WTC11 (cell line): Measurements from ENCODE around the gene TPM2. TPM values are rescaled to one million over a fixed set of nuclear protein-coding genes. Genes with fewer than 3 reads are reported as not detected.

Source experiments
- ATAC-seq: fragments of 200-7000 bp; cut with Tn5 transposase; 2 replicates; pipeline ENCODE4 v1.10.0; 2021; ENCODE audit warnings: mild to moderate bottlenecking, moderate library complexity
- CTCF ChIA-PET: fragments of 300-600 bp; sonication (Branson Sonifier 250); formaldehyde crosslinking; loops from one replicate; lab custom pipeline; 2021; ENCODE audit warnings: antibody characterized with exemption; lab: Charles Lee
- POLR2A ChIA-PET: fragments of 350-600 bp; sonication (Branson Sonifier 250); formaldehyde crosslinking; loops from one replicate; lab custom pipeline; 2021; ENCODE audit warnings: antibody characterized with exemption; lab: Charles Lee
- DNase-seq: peaks from one replicate; pipeline ENCODE4 v3.0.0; 2021; ENCODE audit warnings: low spot score
- H3K27ac Mint-ChIP-seq: 2 replicates; pipeline ENCODE4 v1.8.0; 2021; ENCODE audit warnings: mixed read lengths
- H3K27me3 Mint-ChIP-seq: 2 replicates; pipeline ENCODE4 v1.8.0; 2021; ENCODE audit warnings: low read depth, mild to moderate bottlenecking, moderate library complexity, mixed read lengths
- H3K36me3 Mint-ChIP-seq: 2 replicates; pipeline ENCODE4 v1.8.0; 2021; ENCODE audit warnings: mixed read lengths
- H3K4me1 Mint-ChIP-seq: 2 replicates; pipeline ENCODE4 v1.8.0; 2022; ENCODE audit warnings: mixed read lengths
- H3K4me3 Mint-ChIP-seq: 2 replicates; pipeline ENCODE4 v1.8.0; 2021; ENCODE audit warnings: mild to moderate bottlenecking, moderate library complexity, mixed read lengths
- H3K9me3 Mint-ChIP-seq: 2 replicates; pipeline ENCODE4 v1.8.0; 2021; ENCODE audit warnings: mixed read lengths
- CREB1 ChIP-seq: sonication (generic); formaldehyde crosslinking; IDR thresholded peaks from 2 replicates; pipeline ENCODE4 v1.8.0; 2023; ENCODE audit warnings: mild to moderate bottlenecking, missing genetic modification reagents
- ELF4 ChIP-seq: sonication (generic); formaldehyde crosslinking; IDR thresholded peaks from 2 replicates; pipeline ENCODE4 v1.8.1; 2022; ENCODE audit warnings: low read depth, mild to moderate bottlenecking, moderate library complexity, missing genetic modification reagents
- FOXJ3 ChIP-seq: sonication (generic); formaldehyde crosslinking; IDR thresholded peaks from 2 replicates; pipeline ENCODE4 v1.9.0; 2021; ENCODE audit warnings: missing genetic modification reagents, mild to moderate bottlenecking, borderline replicate concordance
- HMGA2 ChIP-seq: fragments of 250-450 bp; sonication (Bioruptor Pico); IDR thresholded peaks from 2 replicates; pipeline ENCODE4 v1.4.0; 2021; ENCODE audit warnings: mild to moderate bottlenecking, moderate library complexity
- IRF2 ChIP-seq: sonication (generic); formaldehyde crosslinking; IDR thresholded peaks from 2 replicates; pipeline ENCODE4 v1.8.0; 2022; ENCODE audit warnings: low read depth, missing genetic modification reagents, borderline replicate concordance
- JAZF1 ChIP-seq: fragments of 250-450 bp; sonication (Bioruptor Pico); IDR thresholded peaks from 2 replicates; pipeline ENCODE4 v1.9.0; 2021; ENCODE audit warnings: moderate library complexity, mild to moderate bottlenecking, inconsistent platforms
- NFATC4 ChIP-seq: fragments of 250-450 bp; sonication (Bioruptor Pico); IDR thresholded peaks from 2 replicates; pipeline ENCODE4 v1.9.0; 2021; ENCODE audit warnings: mild to moderate bottlenecking
- NFE2L1 ChIP-seq: sonication (generic); formaldehyde crosslinking; IDR thresholded peaks from 2 replicates; pipeline ENCODE4 v1.8.1; 2023; ENCODE audit warnings: missing genetic modification reagents
- NR1H2 ChIP-seq: sonication (generic); formaldehyde crosslinking; IDR thresholded peaks from 2 replicates; pipeline ENCODE4 v1.9.0; 2021; ENCODE audit warnings: mild to moderate bottlenecking, moderate library complexity, missing genetic modification reagents
- TEAD4 ChIP-seq: sonication (generic); formaldehyde crosslinking; IDR thresholded peaks from 2 replicates; pipeline ENCODE4 v1.8.0; 2022; ENCODE audit warnings: mild to moderate bottlenecking, missing genetic modification reagents
- ZNF219 ChIP-seq: sonication (generic); formaldehyde crosslinking; IDR thresholded peaks from 2 replicates; pipeline ENCODE4 v1.8.0; 2023; ENCODE audit warnings: missing genetic modification reagents, mild to moderate bottlenecking, borderline replicate concordance
- ZNF317 ChIP-seq: sonication (generic); formaldehyde crosslinking; IDR thresholded peaks from 2 replicates; pipeline ENCODE4 v1.8.1; 2023; ENCODE audit warnings: low read depth, mild to moderate bottlenecking, moderate library complexity, missing genetic modification reagents, borderline replicate concordance
- total RNA-seq: library from RNA; stranded (reverse); gene quantifications from 3 replicates; pipeline ENCODE4 v1.2.3, GENCODE V29; 2021
- TF ChIP-seq, protein P1 (sequence below): sonication (generic); formaldehyde crosslinking; IDR thresholded peaks from 2 replicates; pipeline ENCODE4 v1.8.0; 2022; ENCODE audit warnings: missing genetic modification reagents
- TF ChIP-seq, protein P2 (sequence below): sonication (generic); formaldehyde crosslinking; IDR thresholded peaks from 2 replicates; pipeline ENCODE4 v1.8.0; 2023; ENCODE audit warnings: missing genetic modification reagents
- TF ChIP-seq, protein P3 (sequence below): sonication (generic); formaldehyde crosslinking; IDR thresholded peaks from 2 replicates; pipeline ENCODE4 v1.8.1; 2022; ENCODE audit warnings: low read depth, missing genetic modification reagents, borderline replicate concordance
- TF ChIP-seq, protein P4 (sequence below): fragments of 250-450 bp; sonication (Bioruptor Pico); IDR thresholded peaks from 2 replicates; pipeline ENCODE4 v1.9.0; 2021; ENCODE audit warnings: mild to moderate bottlenecking
- TF ChIP-seq, protein P5 (sequence below): sonication (generic); formaldehyde crosslinking; IDR thresholded peaks from 2 replicates; pipeline ENCODE4 v1.8.1; 2022; ENCODE audit warnings: missing genetic modification reagents, borderline replicate concordance
- TF ChIP-seq, protein P6 (sequence below): fragments of 250-450 bp; sonication (Bioruptor Pico); conservative IDR thresholded peaks from 2 replicates; pipeline ENCODE4 v1.9.0; 2021; ENCODE audit warnings: mild to moderate bottlenecking

Gene TPM2
- total RNA-seq, 1 experiment from 2014 or later: 146 TPM

DNA sequence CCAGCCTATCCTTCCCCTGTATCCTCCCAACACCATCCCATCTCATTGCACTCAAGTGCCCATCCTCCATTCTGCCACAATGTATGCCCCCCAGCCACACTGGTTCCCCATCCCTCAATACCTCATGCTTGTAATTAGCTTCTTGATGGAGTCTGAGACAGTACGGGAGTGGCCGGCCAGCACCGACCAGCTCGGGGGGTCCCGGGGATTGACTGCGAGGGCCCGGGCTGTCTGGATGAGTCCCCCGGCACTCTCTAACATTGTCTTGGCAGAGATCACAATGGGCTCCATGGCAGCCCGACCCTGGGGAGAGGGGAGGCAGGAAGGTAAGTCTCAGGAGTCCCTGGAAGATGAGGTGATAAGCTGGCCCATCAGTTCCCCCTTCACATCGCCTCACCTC, 17.2 kb upstream of the TPM2 start:
- Mint-ChIP-seq H3K27ac (no peak overlapping the region), H3K36me3 (peaks cover 83% of the 10 kb centered on the region), H3K4me1 (no peaks in the 10 kb centered on the region), H3K27me3 (no peaks in the 10 kb centered on the region), H3K4me3 (no peak overlapping the region), H3K9me3 (no peaks in the 10 kb centered on the region)
- ChIA-PET CTCF (interaction anchor here (1.7 kb wide), 1 partner anchor 10 kb away, joined by 5 read pairs; no protein-coding TSS in a partner anchor), POLR2A (no interaction called here)
- TF ChIP-seq, protein P1, sequence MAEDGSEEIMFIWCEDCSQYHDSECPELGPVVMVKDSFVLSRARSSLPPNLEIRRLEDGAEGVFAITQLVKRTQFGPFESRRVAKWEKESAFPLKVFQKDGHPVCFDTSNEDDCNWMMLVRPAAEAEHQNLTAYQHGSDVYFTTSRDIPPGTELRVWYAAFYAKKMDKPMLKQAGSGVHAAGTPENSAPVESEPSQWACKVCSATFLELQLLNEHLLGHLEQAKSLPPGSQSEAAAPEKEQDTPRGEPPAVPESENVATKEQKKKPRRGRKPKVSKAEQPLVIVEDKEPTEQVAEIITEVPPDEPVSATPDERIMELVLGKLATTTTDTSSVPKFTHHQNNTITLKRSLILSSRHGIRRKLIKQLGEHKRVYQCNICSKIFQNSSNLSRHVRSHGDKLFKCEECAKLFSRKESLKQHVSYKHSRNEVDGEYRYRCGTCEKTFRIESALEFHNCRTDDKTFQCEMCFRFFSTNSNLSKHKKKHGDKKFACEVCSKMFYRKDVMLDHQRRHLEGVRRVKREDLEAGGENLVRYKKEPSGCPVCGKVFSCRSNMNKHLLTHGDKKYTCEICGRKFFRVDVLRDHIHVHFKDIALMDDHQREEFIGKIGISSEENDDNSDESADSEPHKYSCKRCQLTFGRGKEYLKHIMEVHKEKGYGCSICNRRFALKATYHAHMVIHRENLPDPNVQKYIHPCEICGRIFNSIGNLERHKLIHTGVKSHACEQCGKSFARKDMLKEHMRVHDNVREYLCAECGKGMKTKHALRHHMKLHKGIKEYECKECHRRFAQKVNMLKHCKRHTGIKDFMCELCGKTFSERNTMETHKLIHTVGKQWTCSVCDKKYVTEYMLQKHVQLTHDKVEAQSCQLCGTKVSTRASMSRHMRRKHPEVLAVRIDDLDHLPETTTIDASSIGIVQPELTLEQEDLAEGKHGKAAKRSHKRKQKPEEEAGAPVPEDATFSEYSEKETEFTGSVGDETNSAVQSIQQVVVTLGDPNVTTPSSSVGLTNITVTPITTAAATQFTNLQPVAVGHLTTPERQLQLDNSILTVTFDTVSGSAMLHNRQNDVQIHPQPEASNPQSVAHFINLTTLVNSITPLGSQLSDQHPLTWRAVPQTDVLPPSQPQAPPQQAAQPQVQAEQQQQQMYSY (CRISPR knock-in tag): no peak
- ATAC-seq (no peak), DNase-seq (no peak)

DNA sequence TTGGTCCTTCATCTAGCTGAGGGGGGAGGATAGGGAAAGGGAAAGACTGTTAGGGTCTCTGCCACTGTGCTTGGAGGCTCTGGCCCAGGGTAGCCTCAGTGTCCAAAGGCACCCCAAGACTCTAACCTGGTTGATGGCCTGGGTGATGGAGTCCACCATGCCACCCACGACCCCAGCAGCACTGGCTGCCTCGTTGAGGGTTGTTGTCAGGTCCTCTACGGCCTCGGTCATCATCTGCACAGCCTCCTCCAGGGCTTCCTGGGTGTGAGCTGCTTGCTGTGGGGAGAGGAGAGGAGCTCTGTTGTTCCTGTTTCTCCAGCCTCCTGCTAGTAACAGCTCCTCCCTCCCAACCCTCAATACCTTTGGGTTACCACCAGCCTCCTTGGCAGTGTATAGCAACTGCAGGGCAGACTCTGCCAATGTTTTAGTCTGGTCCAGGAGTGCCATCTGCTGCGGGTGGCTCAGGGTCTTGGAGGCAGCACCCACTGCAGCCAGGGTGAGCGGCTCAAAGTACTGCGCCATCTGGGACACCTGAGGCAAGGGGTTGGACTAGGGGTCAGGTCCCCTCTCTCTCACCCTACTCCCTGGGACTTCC, 16.2 kb upstream of the TPM2 start:
- Mint-ChIP-seq H3K27ac (no peak overlapping the region), H3K36me3 (peaks cover 72% of the 10 kb centered on the region), H3K4me1 (no peaks in the 10 kb centered on the region), H3K27me3 (no peaks in the 10 kb centered on the region), H3K9me3 (no peaks in the 10 kb centered on the region), H3K4me3 (no peak overlapping the region)
- TF ChIP-seq NFE2L1 (CRISPR knock-in tag) (no peak), ZNF219 (no peak), FOXJ3 (CRISPR knock-in tag) (no peak), NFATC4 (CRISPR knock-in tag) (no peak), HMGA2 (CRISPR knock-in tag) (no peak), JAZF1 (CRISPR knock-in tag) (no peak), IRF2 (CRISPR knock-in tag) (no peak), CREB1 (CRISPR knock-in tag) (no peak), TEAD4 (no peak), ZNF317 (CRISPR knock-in tag) (no peak), ELF4 (CRISPR knock-in tag) (no peak), NR1H2 (CRISPR knock-in tag) (no peak)
- TF ChIP-seq, protein P1 (CRISPR knock-in tag): no peak
- TF ChIP-seq, protein P2, sequence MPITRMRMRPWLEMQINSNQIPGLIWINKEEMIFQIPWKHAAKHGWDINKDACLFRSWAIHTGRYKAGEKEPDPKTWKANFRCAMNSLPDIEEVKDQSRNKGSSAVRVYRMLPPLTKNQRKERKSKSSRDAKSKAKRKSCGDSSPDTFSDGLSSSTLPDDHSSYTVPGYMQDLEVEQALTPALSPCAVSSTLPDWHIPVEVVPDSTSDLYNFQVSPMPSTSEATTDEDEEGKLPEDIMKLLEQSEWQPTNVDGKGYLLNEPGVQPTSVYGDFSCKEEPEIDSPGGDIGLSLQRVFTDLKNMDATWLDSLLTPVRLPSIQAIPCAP (CRISPR knock-in tag): no peak
- TF ChIP-seq, protein P3, sequence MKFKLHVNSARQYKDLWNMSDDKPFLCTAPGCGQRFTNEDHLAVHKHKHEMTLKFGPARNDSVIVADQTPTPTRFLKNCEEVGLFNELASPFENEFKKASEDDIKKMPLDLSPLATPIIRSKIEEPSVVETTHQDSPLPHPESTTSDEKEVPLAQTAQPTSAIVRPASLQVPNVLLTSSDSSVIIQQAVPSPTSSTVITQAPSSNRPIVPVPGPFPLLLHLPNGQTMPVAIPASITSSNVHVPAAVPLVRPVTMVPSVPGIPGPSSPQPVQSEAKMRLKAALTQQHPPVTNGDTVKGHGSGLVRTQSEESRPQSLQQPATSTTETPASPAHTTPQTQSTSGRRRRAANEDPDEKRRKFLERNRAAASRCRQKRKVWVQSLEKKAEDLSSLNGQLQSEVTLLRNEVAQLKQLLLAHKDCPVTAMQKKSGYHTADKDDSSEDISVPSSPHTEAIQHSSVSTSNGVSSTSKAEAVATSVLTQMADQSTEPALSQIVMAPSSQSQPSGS: no peak
- TF ChIP-seq, protein P4, sequence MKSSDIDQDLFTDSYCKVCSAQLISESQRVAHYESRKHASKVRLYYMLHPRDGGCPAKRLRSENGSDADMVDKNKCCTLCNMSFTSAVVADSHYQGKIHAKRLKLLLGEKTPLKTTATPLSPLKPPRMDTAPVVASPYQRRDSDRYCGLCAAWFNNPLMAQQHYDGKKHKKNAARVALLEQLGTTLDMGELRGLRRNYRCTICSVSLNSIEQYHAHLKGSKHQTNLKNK (CRISPR knock-in tag): no peak
- TF ChIP-seq, protein P5, sequence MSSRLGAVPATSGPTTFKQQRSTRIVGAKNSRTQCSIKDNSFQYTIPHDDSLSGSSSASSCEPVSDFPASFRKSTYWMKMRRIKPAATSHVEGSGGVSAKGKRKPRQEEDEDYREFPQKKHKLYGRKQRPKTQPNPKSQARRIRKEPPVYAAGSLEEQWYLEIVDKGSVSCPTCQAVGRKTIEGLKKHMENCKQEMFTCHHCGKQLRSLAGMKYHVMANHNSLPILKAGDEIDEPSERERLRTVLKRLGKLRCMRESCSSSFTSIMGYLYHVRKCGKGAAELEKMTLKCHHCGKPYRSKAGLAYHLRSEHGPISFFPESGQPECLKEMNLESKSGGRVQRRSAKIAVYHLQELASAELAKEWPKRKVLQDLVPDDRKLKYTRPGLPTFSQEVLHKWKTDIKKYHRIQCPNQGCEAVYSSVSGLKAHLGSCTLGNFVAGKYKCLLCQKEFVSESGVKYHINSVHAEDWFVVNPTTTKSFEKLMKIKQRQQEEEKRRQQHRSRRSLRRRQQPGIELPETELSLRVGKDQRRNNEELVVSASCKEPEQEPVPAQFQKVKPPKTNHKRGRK (CRISPR knock-in tag): no peak
- TF ChIP-seq, protein P6, sequence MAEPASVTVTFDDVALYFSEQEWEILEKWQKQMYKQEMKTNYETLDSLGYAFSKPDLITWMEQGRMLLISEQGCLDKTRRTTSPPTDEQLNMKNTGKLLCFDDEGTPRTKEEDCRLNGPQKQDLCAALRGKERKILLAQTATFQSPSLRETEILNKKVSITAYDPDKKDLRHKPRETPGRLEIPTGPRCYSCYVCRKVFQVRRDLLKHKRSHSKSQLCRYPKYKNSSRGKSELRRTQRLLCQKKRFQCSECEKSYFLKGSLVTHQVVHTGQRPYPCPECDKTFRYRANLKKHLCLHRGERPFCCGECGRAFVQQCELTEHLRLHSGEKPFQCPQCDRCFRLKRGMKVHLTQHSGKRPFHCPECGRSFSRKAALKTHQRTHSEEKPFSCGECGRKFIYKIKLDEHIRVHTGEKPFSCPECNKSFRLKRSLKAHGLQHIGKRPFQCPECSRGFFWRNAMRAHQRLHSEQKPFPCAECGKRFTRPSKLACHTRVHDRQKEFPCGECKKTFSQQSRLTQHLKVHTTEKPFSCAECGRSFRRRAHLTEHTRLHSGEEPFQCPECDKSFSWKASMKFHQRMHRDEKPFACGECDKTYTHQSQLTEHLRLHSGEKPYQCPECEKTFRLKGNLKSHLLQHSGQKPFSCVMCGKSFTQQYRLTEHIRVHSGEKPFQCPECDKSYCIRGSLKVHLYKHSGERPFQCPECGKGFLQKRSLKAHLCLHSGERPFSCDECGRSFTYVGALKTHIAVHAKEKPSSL: no peak
- ChIA-PET CTCF (interaction anchor here (2.5 kb wide), 1 partner anchor 10 kb away, joined by 14 read pairs; no protein-coding TSS in a partner anchor), POLR2A (no interaction called here)
- DNase-seq (no peak), ATAC-seq (no peak)
